HCT116 (cell line): Measurements from ENCODE around the gene ADAM8. TPM values are rescaled to one million over a fixed set of nuclear protein-coding genes. Genes with fewer than 3 reads are reported as not detected.

Source experiments
- ATAC-seq: fragments of 200-7000 bp; cut with Tn5 transposase; 2 replicates; pipeline ENCODE4 v1.9.1; 2020; ENCODE audit warnings: mild to moderate bottlenecking, moderate library complexity
- BruUV-seq: library from RNA; stranded (reverse); fragments of 400-500 nt; replicated peaks from 2 replicates; lab custom pipeline; 2021; lab: Mats Ljungman, UMichigan
- CTCF ChIA-PET: fragments of 300-600 bp; sonication (Branson Sonifier 250); formaldehyde crosslinking; loops from one replicate; lab custom pipeline; 2021; ENCODE audit warnings: antibody characterized with exemption; lab: Charles Lee
- POLR2A ChIA-PET: fragments of 300-600, 350-600 bp; sonication (Branson Sonifier 250); formaldehyde crosslinking; loops from one replicate; lab custom pipeline; 2021; ENCODE audit warnings: antibody characterized with exemption; lab: Charles Lee
- RAD21 ChIA-PET, 2 experiments: fragments of 300-600 bp; sonication (Branson Sonifier 250); formaldehyde crosslinking; loops; one replicate each; lab custom pipeline; 2023; ENCODE audit warnings: low total read pairs in 2 of 2; ENCODE audit not compliant: uncharacterized antibody in 2 of 2, unreplicated experiment in 2 of 2, low non-redundant PET in 1 of 2; lab: Charles Lee
- DNase-seq: peaks from one replicate; pipeline ENCODE4 v3.0.0-alpha.2; 2010; ENCODE audit warnings: low read depth, low spot score
- H2AFZ ChIP-seq: fragments of 200-600 bp; shearing (Covaris generic), sonication (generic); 2 replicates; pipeline ENCODE4 v1.6.1; 2017; ENCODE audit warnings: low read depth, mixed run types, mixed read lengths, antibody characterized with exemption, low read length; ENCODE audit not compliant: poor library complexity, severe bottlenecking
- H3K27ac ChIP-seq: 2 replicates; pipeline ENCODE4 v1.5.1; 2012; ENCODE audit warnings: low read depth, low read length
- H3K27me3 ChIP-seq: fragments of 200-600 bp; sonication (generic); 2 replicates; pipeline ENCODE4 v1.6.1; 2016; ENCODE audit warnings: mixed run types, low read length, mixed read lengths; ENCODE audit not compliant: insufficient read depth
- H3K36me3 ChIP-seq, 2 experiments: fragments of 200-500 bp in 1 of 2; fragments of 200-600 bp in 1 of 2; sonication (Bioruptor generic) in 1 of 2; sonication (generic) in 1 of 2; 2 replicates each; pipeline versions ENCODE4 v1.5.1 to v1.6.1; 2014 to 2016; ENCODE audit warnings: low read length in 2 of 2, inconsistent platforms in 1 of 2, mixed read lengths in 1 of 2, mixed run types in 1 of 2; ENCODE audit not compliant: insufficient read depth in 2 of 2, control insufficient read depth in 1 of 2
- H3K4me1 ChIP-seq, 2 experiments: fragments of 200-600 bp in 1 of 2; sonication (generic) in 1 of 2; 2 replicates each; pipeline versions ENCODE4 v1.5.1 to v1.6.1; 2012 to 2017; ENCODE audit warnings: low read length in 2 of 2, inconsistent platforms in 1 of 2, mild to moderate bottlenecking in 1 of 2, mixed read lengths in 1 of 2, mixed run types in 1 of 2, moderate library complexity in 1 of 2; ENCODE audit not compliant: insufficient read depth in 2 of 2, control insufficient read depth in 1 of 2
- H3K4me2 ChIP-seq: fragments of 200-600 bp; sonication (generic); 2 replicates; pipeline ENCODE4 v1.6.1; 2017; ENCODE audit warnings: mixed run types, low read length, mixed read lengths
- H3K4me3 ChIP-seq, 2 experiments: fragments of 200-600 bp in 1 of 2; sonication (generic) in 1 of 2; replicated peaks in 1 of 2; 2 replicates each; pipeline ENCODE4 v1.5.1; 2011 to 2016; ENCODE audit warnings: low read length in 2 of 2, control low read depth in 1 of 2, low read depth in 1 of 2, mild to moderate bottlenecking in 1 of 2, mixed read lengths in 1 of 2, mixed run types in 1 of 2
- H3K79me2 ChIP-seq: fragments of 200-600 bp; sonication (generic); 2 replicates; pipeline ENCODE4 v1.6.1; 2017; ENCODE audit warnings: mild to moderate bottlenecking, mixed run types, low read length, moderate library complexity, mixed read lengths; ENCODE audit not compliant: insufficient read depth
- H3K9ac ChIP-seq: fragments of 200-600 bp; sonication (generic); 2 replicates; pipeline ENCODE4 v1.6.1; 2016; ENCODE audit warnings: low read length, mixed read lengths
- H3K9me2 ChIP-seq: fragments of 200-600 bp; sonication (generic), shearing (Covaris generic); 2 replicates; pipeline ENCODE4 v1.6.1; 2017; ENCODE audit warnings: mixed run types, mild to moderate bottlenecking, moderate library complexity; ENCODE audit not compliant: insufficient read depth
- H3K9me3 ChIP-seq, 2 experiments: fragments of 200-500 bp in 1 of 2; fragments of 200-600 bp in 1 of 2; sonication (Bioruptor generic) in 1 of 2; sonication (generic) in 1 of 2; 2 replicates each; pipeline ENCODE4 v1.6.1; 2014 to 2017; ENCODE audit warnings: low read length in 2 of 2, mixed read lengths in 2 of 2, inconsistent platforms in 1 of 2, low read depth in 1 of 2, mild to moderate bottlenecking in 1 of 2, mixed run types in 1 of 2, moderate library complexity in 1 of 2; ENCODE audit not compliant: control insufficient read depth in 1 of 2, insufficient read depth in 1 of 2
- H4K20me1 ChIP-seq: fragments of 200-600 bp; sonication (generic), shearing (Covaris generic); 2 replicates; pipeline ENCODE4 v1.6.1; 2017; ENCODE audit warnings: mixed run types, mild to moderate bottlenecking, moderate library complexity; ENCODE audit not compliant: insufficient read depth
- CBX3 ChIP-seq: IDR thresholded peaks from 2 replicates; pipeline ENCODE4 v1.6.1; 2012; ENCODE audit warnings: low read depth
- CEBPB ChIP-seq: IDR thresholded peaks from 2 replicates; pipeline ENCODE4 v1.6.1; 2012; ENCODE audit warnings: low read depth
- CTCF ChIP-seq, 3 experiments: fragments of 200-600 bp in 1 of 3; sonication (generic) in 1 of 3; IDR thresholded peaks in 2 of 3; conservative IDR thresholded peaks in 1 of 3; 2 replicates each; pipeline ENCODE4 v1.5.1; 2012 to 2017; ENCODE audit warnings: low read depth in 2 of 3, low read length in 2 of 3, antibody characterized with exemption in 1 of 3, borderline replicate concordance in 1 of 3, control low read depth in 1 of 3, mild to moderate bottlenecking in 1 of 3, mixed read lengths in 1 of 3, mixed run types in 1 of 3, moderate library complexity in 1 of 3; ENCODE audit not compliant: insufficient read depth in 1 of 3
- EZH2 ChIP-seq: fragments of 200-600 bp; sonication (generic); IDR thresholded peaks from 2 replicates; pipeline ENCODE4 v1.6.1; 2017; ENCODE audit warnings: antibody characterized with exemption, mixed run types
- FOSL1 ChIP-seq: IDR thresholded peaks from 2 replicates; pipeline ENCODE4 v1.6.1; 2012; ENCODE audit warnings: low read depth
- RAD21 ChIP-seq: IDR thresholded peaks from 2 replicates; pipeline ENCODE4 v1.6.1; 2012; ENCODE audit warnings: low read depth, mild to moderate bottlenecking
- SIN3A ChIP-seq: IDR thresholded peaks from 2 replicates; pipeline ENCODE4 v1.6.1; 2012; ENCODE audit warnings: low read depth
- ZNF274 ChIP-seq: fragments of 200-500 bp; sonication (Bioruptor generic); IDR thresholded peaks from 2 replicates; pipeline ENCODE4 v1.6.1; 2014; ENCODE audit warnings: mild to moderate bottlenecking, low read depth, low read length, inconsistent platforms
- intact Hi-C: fragments of 100-400 bp; cut with micrococcal nuclease; formaldehyde crosslinking; loops from 2 replicates; pipeline ENCODE4 v1.10.0; 2022
- total RNA-seq: library from RNA; stranded (reverse); gene quantifications from one replicate; pipeline ENCODE4 v1.2.1, GENCODE V29; 2021; ENCODE audit not compliant: unreplicated experiment

Gene ADAM8
- total RNA-seq, 1 experiment from 2014 or later, result 4.1 TPM

DNA sequence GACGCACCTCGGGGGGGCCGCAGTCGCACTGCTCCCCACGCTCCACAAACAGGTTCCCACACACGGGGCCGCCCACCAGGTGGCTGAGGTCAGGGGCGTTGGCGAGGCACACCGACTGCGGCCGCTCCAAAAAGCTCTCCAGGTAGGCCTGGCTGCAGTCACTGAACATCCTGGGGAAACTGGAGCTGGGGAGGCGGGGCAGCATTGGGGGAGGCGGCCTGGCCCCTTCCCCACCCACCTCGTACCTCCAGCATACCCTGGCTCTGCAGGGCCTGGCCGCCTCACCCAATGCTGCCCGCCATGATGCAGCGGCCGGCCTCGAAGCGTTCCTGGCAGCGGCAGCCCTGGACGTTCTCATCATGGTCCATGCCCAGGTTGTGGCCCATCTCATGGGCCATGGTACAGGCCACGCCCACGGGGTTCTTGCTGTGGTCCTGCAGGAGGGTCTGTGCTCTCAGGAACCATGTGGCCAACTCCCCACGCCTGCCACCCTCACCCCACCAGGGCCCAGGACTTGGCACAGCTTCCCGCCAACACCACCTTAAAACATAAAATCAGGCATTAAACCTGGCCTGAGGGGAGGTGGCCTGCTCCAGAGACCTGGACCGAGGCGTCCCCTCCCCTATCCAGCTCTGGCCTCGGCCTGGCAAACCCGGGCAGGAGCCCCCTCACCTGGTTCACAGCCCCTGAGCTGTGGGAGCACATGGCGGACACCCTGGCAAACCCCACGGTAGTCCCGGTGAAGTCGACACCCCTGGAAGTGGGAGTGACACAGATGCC, 5.0 kb downstream of the ADAM8 start:
- H3K36me3 ChIP-seq, result no peaks in the 10 kb centered on the region
- no peak overlapping the region for H3K4me2 ChIP-seq
- TF ChIP-seq ZNF274, result no peak
- no peak for TF ChIP-seq CTCF (IDR thresholded peaks at IDR 0.05 in 2 of 3, conservative IDR thresholded peaks at IDR 0.05 in 1 of 3; ENCODE audit: borderline replicate concordance in 1 of 3, insufficient read depth in 1 of 3, low read depth in 2 of 3, low read length in 2 of 3)
- TF ChIP-seq CEBPB, result no peak
- TF ChIP-seq SIN3A, result no peak
- no peak for TF ChIP-seq EZH2
- no peak for TF ChIP-seq CBX3
- TF ChIP-seq FOSL1, result no peak
- no peak for TF ChIP-seq RAD21
- no peaks in the 10 kb centered on the region for H4K20me1 ChIP-seq
- H3K4me3 ChIP-seq, result no peak overlapping the region
- no peak for DNase-seq
- ATAC-seq, result no peak
- no peaks in the 10 kb centered on the region for H3K4me1 ChIP-seq
- no peaks in the 10 kb centered on the region for H3K27me3 ChIP-seq
- no peaks in the 10 kb centered on the region for H3K9me3 ChIP-seq
- ChIA-PET RAD21 (no interaction called here), POLR2A (no interaction called here), CTCF (no interaction called here)
- H3K27ac ChIP-seq, result no peak overlapping the region
- H3K9ac ChIP-seq, result no peak overlapping the region
- intact Hi-C loops, result no loop called here
- no peak overlapping the region for H2AFZ ChIP-seq
- no TSS peak for BruUV-seq
- no peaks in the 10 kb centered on the region for H3K79me2 ChIP-seq
- no peaks in the 10 kb centered on the region for H3K9me2 ChIP-seq
